ENCODE measurements around the gene PRKG1. TPM values are rescaled to one million over a fixed set of nuclear protein-coding genes. Genes with fewer than 3 reads are reported as not detected.

The PRKG1 gene
- total and polyA plus RNA-seq, 7 donors: 4.5 to 49.0 (median 31.7) TPM

- TF ChIP-seq, protein P1, sequence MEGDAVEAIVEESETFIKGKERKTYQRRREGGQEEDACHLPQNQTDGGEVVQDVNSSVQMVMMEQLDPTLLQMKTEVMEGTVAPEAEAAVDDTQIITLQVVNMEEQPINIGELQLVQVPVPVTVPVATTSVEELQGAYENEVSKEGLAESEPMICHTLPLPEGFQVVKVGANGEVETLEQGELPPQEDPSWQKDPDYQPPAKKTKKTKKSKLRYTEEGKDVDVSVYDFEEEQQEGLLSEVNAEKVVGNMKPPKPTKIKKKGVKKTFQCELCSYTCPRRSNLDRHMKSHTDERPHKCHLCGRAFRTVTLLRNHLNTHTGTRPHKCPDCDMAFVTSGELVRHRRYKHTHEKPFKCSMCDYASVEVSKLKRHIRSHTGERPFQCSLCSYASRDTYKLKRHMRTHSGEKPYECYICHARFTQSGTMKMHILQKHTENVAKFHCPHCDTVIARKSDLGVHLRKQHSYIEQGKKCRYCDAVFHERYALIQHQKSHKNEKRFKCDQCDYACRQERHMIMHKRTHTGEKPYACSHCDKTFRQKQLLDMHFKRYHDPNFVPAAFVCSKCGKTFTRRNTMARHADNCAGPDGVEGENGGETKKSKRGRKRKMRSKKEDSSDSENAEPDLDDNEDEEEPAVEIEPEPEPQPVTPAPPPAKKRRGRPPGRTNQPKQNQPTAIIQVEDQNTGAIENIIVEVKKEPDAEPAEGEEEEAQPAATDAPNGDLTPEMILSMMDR (IDR thresholded peaks at IDR 0.05): no peak
- H3K9me3 ChIP-seq: no peaks in the 10 kb centered on the region
- H3K36me3 ChIP-seq (ENCODE audit: insufficient read depth in 1 of 2, low read depth in 1 of 2): no peaks in the 10 kb centered on the region
- DNase-seq (no peak), ATAC-seq (no peak)
- WGBS, 3 donors: 92 to 100% (median 97%) methylated on average over 1 of the region's 1 CpG
- H3K27me3 ChIP-seq (ENCODE audit: insufficient read depth in 3 of 3, low read length in 2 of 3): no peaks in the 10 kb centered on the region
- no peak overlapping the region for H3K4me3 ChIP-seq
- intact Hi-C loops (cut with DNase I): no loop called here
- peaks cover 5% of the 10 kb centered on the region for H3K4me1 ChIP-seq
- no peak overlapping the region for H3K27ac ChIP-seq
These were observed 825.9 kb downstream of the PRKG1 start for GRCh38 chr10:51900180-51900579.

GRCh38 chr10:51903675-51904074 is 829.4 kb downstream of the PRKG1 start:
- intact Hi-C loops (cut with DNase I): no loop called here

DNA sequence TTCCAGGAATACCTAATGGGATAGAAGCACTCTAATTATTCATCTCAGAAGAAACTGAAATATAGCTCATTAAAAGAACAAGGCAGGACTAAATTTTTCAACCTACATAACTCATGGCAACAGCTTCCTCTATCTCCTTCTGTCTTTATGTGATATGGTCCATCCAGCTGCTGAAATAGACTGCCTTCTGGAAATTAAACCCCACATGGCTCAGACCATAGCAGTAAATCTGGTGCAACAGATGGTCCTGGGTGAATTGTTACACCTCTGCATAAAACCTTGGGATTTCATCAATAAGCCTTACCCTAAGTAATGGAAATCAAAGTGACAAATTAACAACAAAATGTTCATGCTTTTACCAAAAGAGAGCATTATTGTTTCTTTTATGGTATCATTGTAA is 830.7 kb downstream of the PRKG1 start:
- H3K27me3 ChIP-seq (ENCODE audit: insufficient read depth in 3 of 3, low read length in 2 of 3): no peaks in the 10 kb centered on the region
- ATAC-seq: no peak

More at GRCh38 chr10:51903675-51904074, 829.4 kb downstream of the PRKG1 start:
- no peak for ATAC-seq
- Histone ChIP-seq H3K9me3 (no peaks in the 10 kb centered on the region), H3K4me1 (no peaks in the 10 kb centered on the region), H3K4me3 (no peak overlapping the region), H3K27ac (no peak overlapping the region), H3K36me3 (ENCODE audit: insufficient read depth in 1 of 2, low read depth in 1 of 2) (no peaks in the 10 kb centered on the region), H3K27me3 (ENCODE audit: insufficient read depth in 3 of 3, low read length in 2 of 3) (no peaks in the 10 kb centered on the region)
- TF ChIP-seq, protein P1 (IDR thresholded peaks at IDR 0.05): no peak
- DNase-seq: no peak
- 67 to 80% (median 67%) methylated on average over 1 of the region's 1 CpG for WGBS, 3 donors

GRCh38 chr10:51907361-51907760 is 833.1 kb downstream of the PRKG1 start:
- ATAC-seq: no peak
- H3K27ac ChIP-seq: no peak overlapping the region
- no peaks in the 10 kb centered on the region for H3K4me1 ChIP-seq
- intact Hi-C loops (cut with DNase I): no loop called here
- no peaks in the 10 kb centered on the region for H3K36me3 ChIP-seq (ENCODE audit: insufficient read depth in 1 of 2, low read depth in 1 of 2)
- TF ChIP-seq, protein P1 (IDR thresholded peaks at IDR 0.05): no peak
- H3K9me3 ChIP-seq: no peaks in the 10 kb centered on the region
- DNase-seq: no peak
- WGBS, 3 donors: 23 to 38% (median 37%) methylated on average over 2 of the region's 2 CpGs
- H3K4me3 ChIP-seq: no peak overlapping the region
- H3K27me3 ChIP-seq (ENCODE audit: insufficient read depth in 3 of 3, low read length in 2 of 3): no peaks in the 10 kb centered on the region

More for the DNA sequence above, 830.7 kb downstream of the PRKG1 start:
- no peaks in the 10 kb centered on the region for H3K9me3 ChIP-seq
- TF ChIP-seq, protein P1 (IDR thresholded peaks at IDR 0.05): no peak
- H3K4me1 ChIP-seq: no peaks in the 10 kb centered on the region
- no peaks in the 10 kb centered on the region for H3K36me3 ChIP-seq (ENCODE audit: insufficient read depth in 1 of 2, low read depth in 1 of 2)
- intact Hi-C loops (cut with DNase I): no loop called here
- no peak for DNase-seq
- no peak overlapping the region for H3K27ac ChIP-seq
- H3K4me3 ChIP-seq: no peak overlapping the region

DNA sequence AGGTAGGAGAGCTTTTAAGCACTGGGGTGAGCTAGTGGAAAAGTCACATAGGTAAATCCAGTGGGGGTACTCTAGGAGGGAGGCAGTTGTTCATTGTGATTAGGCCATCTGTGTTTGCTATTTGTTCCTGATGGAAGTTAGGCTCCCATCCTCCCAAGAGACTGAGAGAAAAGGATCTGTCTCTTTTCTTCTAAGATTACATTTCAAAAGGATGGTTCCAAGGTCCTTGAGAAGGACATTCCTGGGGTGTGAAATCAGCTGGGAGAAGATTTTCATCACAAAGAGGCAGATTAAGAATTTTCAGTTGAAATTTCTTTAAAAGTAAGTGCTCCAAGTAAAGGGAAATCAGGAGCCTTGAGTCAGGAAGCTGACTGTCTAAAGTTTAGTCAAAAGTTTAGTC is 835.9 kb downstream of the PRKG1 start:
- TF ChIP-seq, protein P1 (IDR thresholded peaks at IDR 0.05): no peak
- H3K27ac ChIP-seq: no peak overlapping the region
- H3K27me3 ChIP-seq (ENCODE audit: insufficient read depth in 3 of 3, low read length in 2 of 3): no peaks in the 10 kb centered on the region
- H3K4me3 ChIP-seq: no peak overlapping the region
- H3K36me3 ChIP-seq (ENCODE audit: insufficient read depth in 1 of 2, low read depth in 1 of 2): no peaks in the 10 kb centered on the region
- no peaks in the 10 kb centered on the region for H3K4me1 ChIP-seq
- ATAC-seq: no peak
- no peaks in the 10 kb centered on the region for H3K9me3 ChIP-seq
- intact Hi-C loops (cut with DNase I): no loop called here
- no peak for DNase-seq
